ENCODE results near the gene MPP1.

MPP1 gene

DNA sequence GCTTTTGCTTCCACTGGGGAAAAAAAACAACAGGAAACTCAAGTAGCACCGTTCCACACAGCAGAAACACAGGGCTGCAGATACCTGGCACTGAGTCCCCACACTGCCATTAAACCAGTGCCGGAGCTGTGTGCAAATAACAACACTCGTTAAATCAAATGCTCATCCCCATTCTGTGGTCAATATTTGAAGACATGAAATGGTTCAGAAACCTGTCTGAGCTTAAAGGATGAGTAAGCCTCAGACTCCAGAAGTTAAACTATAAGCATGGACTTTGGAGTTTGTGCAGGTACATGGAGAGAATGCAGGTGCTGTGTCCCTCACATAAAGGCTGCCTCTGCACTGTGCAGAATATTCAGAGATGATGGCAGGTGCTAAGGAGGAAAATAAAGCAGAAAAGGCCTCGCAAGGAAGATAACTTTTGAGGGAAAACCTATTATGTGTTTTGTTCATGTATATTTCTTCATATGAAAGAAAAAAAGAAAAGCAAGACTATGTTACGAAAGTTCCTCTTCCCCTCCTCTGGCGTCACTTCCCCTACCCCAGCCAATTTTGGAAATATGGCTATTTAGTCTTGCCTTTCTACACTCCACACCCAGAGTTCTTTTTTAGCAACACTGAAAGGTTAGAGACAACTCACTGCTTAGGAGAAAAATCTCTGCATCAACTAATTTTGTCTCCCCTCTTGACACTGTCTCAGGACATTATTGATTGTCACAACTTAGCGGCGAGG lies 4.6 kb downstream of the MPP1 start:
- DNase-seq (ENCODE audit: low read depth in 2 of 2): peak in 1 of 2 donors; percentile 9
- no peak overlapping the region for H3K4me3 ChIP-seq (replicated peaks in 1 of 2; ENCODE audit: low read depth in 2 of 2, low read length in 2 of 2)
- TF ChIP-seq, protein P1, sequence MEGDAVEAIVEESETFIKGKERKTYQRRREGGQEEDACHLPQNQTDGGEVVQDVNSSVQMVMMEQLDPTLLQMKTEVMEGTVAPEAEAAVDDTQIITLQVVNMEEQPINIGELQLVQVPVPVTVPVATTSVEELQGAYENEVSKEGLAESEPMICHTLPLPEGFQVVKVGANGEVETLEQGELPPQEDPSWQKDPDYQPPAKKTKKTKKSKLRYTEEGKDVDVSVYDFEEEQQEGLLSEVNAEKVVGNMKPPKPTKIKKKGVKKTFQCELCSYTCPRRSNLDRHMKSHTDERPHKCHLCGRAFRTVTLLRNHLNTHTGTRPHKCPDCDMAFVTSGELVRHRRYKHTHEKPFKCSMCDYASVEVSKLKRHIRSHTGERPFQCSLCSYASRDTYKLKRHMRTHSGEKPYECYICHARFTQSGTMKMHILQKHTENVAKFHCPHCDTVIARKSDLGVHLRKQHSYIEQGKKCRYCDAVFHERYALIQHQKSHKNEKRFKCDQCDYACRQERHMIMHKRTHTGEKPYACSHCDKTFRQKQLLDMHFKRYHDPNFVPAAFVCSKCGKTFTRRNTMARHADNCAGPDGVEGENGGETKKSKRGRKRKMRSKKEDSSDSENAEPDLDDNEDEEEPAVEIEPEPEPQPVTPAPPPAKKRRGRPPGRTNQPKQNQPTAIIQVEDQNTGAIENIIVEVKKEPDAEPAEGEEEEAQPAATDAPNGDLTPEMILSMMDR (IDR thresholded peaks at IDR 0.05; ENCODE audit: low read depth, low read length): no peak

GRCh38 chrX:154799556-154800348 lies 5.5 kb downstream of the MPP1 start:
- TF ChIP-seq, protein P1 (IDR thresholded peaks at IDR 0.05; ENCODE audit: low read depth, low read length): no peak
- peak; percentile 34 to 64 for DNase-seq (ENCODE audit: low read depth in 2 of 2)
- no peak overlapping the region for H3K4me3 ChIP-seq (replicated peaks in 1 of 2; ENCODE audit: low read depth in 2 of 2, low read length in 2 of 2)

DNA sequence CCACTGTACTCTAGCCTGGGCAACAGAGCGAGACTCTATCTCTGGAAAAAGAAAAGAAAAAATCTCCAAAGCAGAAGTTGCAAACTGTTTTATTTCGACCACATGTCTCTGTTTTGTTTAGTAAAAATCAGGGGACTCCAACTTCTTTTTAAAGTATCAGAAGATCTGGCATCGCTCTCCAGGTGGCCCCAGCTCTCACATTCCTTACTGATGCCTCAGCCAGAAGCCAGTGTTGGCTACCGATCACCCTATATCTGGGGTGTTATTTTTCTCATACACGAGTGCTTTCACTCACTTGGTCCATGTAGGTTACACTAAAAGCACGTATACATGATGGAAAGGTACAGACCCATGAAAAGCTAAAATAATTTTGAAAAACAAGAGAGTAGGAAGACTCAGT lies 8.3 kb downstream of the MPP1 start:
- no peak overlapping the region for H3K4me3 ChIP-seq (replicated peaks in 1 of 2; ENCODE audit: low read depth in 2 of 2, low read length in 2 of 2)
- peak in 1 of 2 donors; percentile 12 for DNase-seq (ENCODE audit: low read depth in 2 of 2)
- TF ChIP-seq, protein P1 (IDR thresholded peaks at IDR 0.05; ENCODE audit: low read depth, low read length): no peak

DNA sequence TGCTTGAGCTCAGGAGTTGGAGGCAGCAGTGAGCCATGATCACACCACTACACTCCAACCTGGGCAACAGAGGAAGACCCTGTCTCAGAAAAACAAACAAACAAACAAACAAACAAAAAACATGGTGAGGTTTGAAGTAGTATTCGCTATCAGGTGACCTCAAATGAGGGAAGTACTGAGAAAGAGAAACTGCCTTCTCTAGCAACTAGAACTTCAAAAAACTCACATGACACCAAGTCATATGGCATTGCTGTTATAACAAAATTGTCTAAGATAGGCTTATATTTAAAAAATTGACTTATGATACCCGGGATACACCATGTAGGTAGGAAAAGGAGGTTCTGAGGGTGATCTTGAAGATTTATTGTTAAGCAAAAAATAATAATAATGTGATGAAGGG lies 10.3 kb downstream of the MPP1 start:
- TF ChIP-seq, protein P1 (IDR thresholded peaks at IDR 0.05; ENCODE audit: low read depth, low read length): no peak
- H3K4me3 ChIP-seq (replicated peaks in 1 of 2; ENCODE audit: low read depth in 2 of 2, low read length in 2 of 2): no peak overlapping the region
- no peak for DNase-seq (ENCODE audit: low read depth in 2 of 2)

DNA sequence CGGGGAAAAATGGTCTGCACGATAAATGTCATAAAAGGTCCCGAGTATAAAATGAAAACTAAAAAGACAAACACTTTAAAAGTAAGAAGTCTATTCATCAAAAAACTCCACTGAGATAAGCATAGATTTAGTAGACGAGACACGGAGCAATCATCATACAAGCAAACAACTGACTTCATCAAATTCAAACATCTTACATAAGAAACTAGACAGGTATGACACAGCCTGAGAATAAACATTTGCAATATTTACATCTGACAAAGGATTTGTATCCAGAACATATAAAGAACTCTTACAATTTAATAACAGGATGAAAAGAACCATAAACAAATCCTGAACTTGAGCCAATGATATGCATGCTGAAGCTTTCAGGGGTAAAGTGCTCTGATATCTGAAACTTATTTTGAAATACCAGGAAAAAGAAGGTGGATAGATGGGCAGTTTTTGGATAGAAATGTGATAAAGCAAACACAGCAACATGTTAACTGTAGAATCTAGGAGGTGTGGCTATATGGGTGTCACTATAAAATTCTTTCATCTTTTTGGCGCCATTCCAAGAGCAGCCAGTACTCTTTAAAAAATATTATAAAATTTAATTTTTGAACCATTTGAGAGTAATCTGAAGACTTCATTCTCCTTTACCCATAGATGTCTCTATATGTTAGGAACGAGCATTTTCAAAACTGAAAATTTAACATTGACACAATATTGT lies 12.0 kb downstream of the MPP1 start:
- TF ChIP-seq, protein P1 (IDR thresholded peaks at IDR 0.05; ENCODE audit: low read depth, low read length): no peak
- H3K4me3 ChIP-seq (replicated peaks in 1 of 2; ENCODE audit: low read depth in 2 of 2, low read length in 2 of 2): no peak overlapping the region
- DNase-seq (ENCODE audit: low read depth in 2 of 2): no peak

GRCh38 chrX:154791939-154792338 lies 13.3 kb downstream of the MPP1 start:
- TF ChIP-seq, protein P1 (IDR thresholded peaks at IDR 0.05; ENCODE audit: low read depth, low read length): no peak
- no peak for DNase-seq (ENCODE audit: low read depth in 2 of 2)
- no peak overlapping the region for H3K4me3 ChIP-seq (replicated peaks in 1 of 2; ENCODE audit: low read depth in 2 of 2, low read length in 2 of 2)

Measured in cardiac fibroblast (primary cell).